Mesothelial cell of epicardium (in vitro differentiated cells): ENCODE results near the gene FRAS1. TPM values are rescaled to one million over a fixed set of nuclear protein-coding genes. Genes with fewer than 3 reads are reported as not detected.
A peak's percentile ranks its signal among the peaks of the same experiment; 100 is the strongest.

Experiments used
- DNase-seq, 2 experiments: peaks; one replicate each; pipeline ENCODE4 v3.0.0; 2021; ENCODE audit warnings: low spot score in 2 of 2; ENCODE audit not compliant: unreplicated experiment in 2 of 2
- H3K27ac Mint-ChIP-seq: 2 replicates; pipeline ENCODE4 v1.8.0; 2021; ENCODE audit warnings: mixed read lengths
- H3K27me3 Mint-ChIP-seq: 2 replicates; pipeline ENCODE4 v1.8.0; 2021; ENCODE audit warnings: low read depth, mixed read lengths
- H3K36me3 Mint-ChIP-seq: 2 replicates; pipeline ENCODE4 v1.8.0; 2021; ENCODE audit warnings: mixed read lengths
- H3K4me1 Mint-ChIP-seq: 2 replicates; pipeline ENCODE4 v1.8.0; 2021; ENCODE audit warnings: mixed read lengths
- H3K4me3 Mint-ChIP-seq: 2 replicates; pipeline ENCODE4 v1.8.0; 2021; ENCODE audit warnings: mild to moderate bottlenecking, moderate library complexity, mixed read lengths
- H3K9me3 Mint-ChIP-seq: 2 replicates; pipeline ENCODE4 v1.8.0; 2021; ENCODE audit warnings: mixed read lengths
- CTCF ChIP-seq: fragments of 200-600 bp; sonication (generic); IDR thresholded peaks from one replicate; pipeline ENCODE4 v1.5.0; 2021; ENCODE audit warnings: antibody characterized with exemption; ENCODE audit not compliant: unreplicated experiment
- total RNA-seq: library from RNA; stranded (reverse); gene quantifications from 3 replicates; pipeline ENCODE4 v1.2.1, GENCODE V29; 2021

FRAS1 gene
- total RNA-seq, 1 donor from 2014 or later = 51.9 TPM

DNA sequence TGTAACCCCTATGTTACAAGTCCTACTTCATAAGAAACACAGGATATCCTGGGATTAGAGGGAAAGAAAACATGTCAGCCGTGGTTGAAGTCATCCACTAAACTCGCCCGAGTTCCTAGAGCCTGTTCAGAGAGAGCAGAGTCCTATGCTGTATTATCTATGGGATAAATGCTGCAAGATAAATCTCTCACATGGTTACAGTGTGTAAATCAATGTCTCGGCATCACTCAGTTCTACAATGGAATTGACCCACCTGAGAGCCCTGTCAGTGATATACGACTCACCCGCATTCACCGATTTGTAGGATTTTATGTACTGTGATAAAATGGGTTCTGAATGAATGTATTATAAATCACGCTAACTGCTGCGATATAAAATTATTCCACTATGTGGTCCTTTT is 366.7 kb downstream of the FRAS1 start:
- TF ChIP-seq CTCF = no peak
- H3K4me3 Mint-ChIP-seq = no peak overlapping the region
- H3K36me3 Mint-ChIP-seq = peaks cover 26% of the 10 kb centered on the region
- no peaks in the 10 kb centered on the region for H3K27me3 Mint-ChIP-seq
- no peak overlapping the region for H3K27ac Mint-ChIP-seq
- no peaks in the 10 kb centered on the region for H3K4me1 Mint-ChIP-seq
- no peak for DNase-seq
- no peaks in the 10 kb centered on the region for H3K9me3 Mint-ChIP-seq

DNA sequence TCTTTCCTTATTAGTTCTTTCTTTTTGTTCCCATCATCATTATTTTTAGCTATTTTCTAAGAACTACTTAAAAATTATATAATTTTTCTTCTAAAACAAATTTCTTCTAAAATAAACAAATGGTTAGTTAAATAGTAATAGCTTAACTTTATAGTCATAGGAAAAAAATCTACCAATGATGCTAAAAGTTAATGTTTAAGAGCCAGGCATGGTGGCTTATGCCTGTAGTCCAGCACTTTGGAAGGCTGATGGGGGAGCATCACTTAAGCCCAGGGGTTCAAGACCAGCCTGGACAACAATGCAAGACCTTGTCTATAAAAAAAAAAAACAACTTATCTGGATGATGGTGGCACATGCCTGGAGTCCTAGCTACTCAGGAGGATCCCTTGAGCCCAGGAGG is 367.3 kb downstream of the FRAS1 start:
- no peak overlapping the region for H3K27ac Mint-ChIP-seq

GRCh38 chr4:78426972-78427371 is 369.8 kb downstream of the FRAS1 start:
- Mint-ChIP-seq H3K27me3 (no peaks in the 10 kb centered on the region), H3K27ac (no peak overlapping the region), H3K4me1 (no peaks in the 10 kb centered on the region), H3K9me3 (no peaks in the 10 kb centered on the region), H3K36me3 (peaks cover 12% of the 10 kb centered on the region), H3K4me3 (no peak overlapping the region)
- no peak for DNase-seq
- TF ChIP-seq CTCF = no peak

More for the DNA sequence above, 367.3 kb downstream of the FRAS1 start:
- Mint-ChIP-seq H3K36me3 (peaks cover 21% of the 10 kb centered on the region), H3K4me3 (no peak overlapping the region), H3K27me3 (no peaks in the 10 kb centered on the region), H3K9me3 (no peaks in the 10 kb centered on the region), H3K4me1 (no peaks in the 10 kb centered on the region)
- no peak for DNase-seq
- no peak for TF ChIP-seq CTCF

DNA sequence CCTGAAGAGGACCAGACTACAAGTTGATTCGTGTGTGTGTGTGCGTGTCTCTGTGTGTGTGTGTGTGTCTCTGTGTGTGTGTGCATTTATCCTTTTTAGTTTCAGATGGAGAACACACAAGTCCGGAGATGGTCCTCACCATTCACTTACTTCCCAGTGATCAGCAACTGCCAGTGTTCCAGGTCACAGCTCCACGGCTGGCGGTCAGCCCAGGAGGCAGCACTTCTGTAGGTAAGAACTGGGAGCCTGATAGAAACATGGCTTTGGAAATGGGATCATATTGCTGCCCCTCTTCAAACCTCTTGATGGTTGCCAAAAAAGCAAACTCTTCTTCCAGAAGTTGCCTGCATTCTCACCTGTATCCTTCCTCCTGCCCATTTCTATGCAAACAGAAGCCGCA is 371.9 kb downstream of the FRAS1 start:
- Mint-ChIP-seq H3K4me3 (no peak overlapping the region), H3K4me1 (peaks cover 16% of the 10 kb centered on the region), H3K9me3 (no peaks in the 10 kb centered on the region), H3K36me3 (peaks cover 7% of the 10 kb centered on the region), H3K27me3 (no peaks in the 10 kb centered on the region), H3K27ac (no peak overlapping the region)
- TF ChIP-seq CTCF = no peak
- no peak for DNase-seq

DNA sequence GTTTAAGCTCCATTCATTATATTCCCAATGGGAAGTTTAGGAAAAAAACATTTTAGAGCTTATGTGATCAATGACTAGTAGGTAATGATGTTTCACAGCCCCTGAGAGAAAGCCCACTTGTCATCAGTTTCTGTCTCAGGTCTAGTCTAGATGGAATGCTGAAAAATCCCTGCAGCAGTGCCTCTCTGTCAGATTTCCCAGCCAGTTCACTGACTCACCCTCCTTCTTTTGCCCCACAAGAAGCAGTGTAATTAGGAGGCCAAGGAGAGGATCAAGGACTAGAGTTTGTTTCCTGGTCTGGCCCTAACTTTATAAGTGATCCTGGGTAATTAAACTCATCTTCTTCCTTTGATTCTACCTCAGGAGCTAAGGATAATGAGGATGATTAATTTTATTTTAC is 375.8 kb downstream of the FRAS1 start:
- Mint-ChIP-seq H3K36me3 (peaks cover 13% of the 10 kb centered on the region), H3K27me3 (no peaks in the 10 kb centered on the region), H3K9me3 (peaks cover 5% of the 10 kb centered on the region), H3K4me1 (peaks cover 21% of the 10 kb centered on the region), H3K27ac (peak overlapping the region; percentile 74), H3K4me3 (no peak overlapping the region)
- TF ChIP-seq CTCF = no peak
- DNase-seq = no peak

GRCh38 chr4:78437608-78438088 is 380.5 kb downstream of the FRAS1 start:
- H3K4me1 Mint-ChIP-seq = peaks cover 21% of the 10 kb centered on the region
- peaks cover 5% of the 10 kb centered on the region for H3K9me3 Mint-ChIP-seq
- no peak for DNase-seq
- H3K4me3 Mint-ChIP-seq = no peak overlapping the region
- TF ChIP-seq CTCF = no peak
- H3K27ac Mint-ChIP-seq = no peak overlapping the region
- H3K36me3 Mint-ChIP-seq = peaks cover 13% of the 10 kb centered on the region
- no peaks in the 10 kb centered on the region for H3K27me3 Mint-ChIP-seq
